GM19455 (cell line): Measurements from ENCODE around the gene COL23A1.

Experiments
- ATAC-seq: cut with Tn5 transposase; IDR thresholded peaks from one replicate; pipeline ENCODE4 v1.9.1; 2021; ENCODE audit not compliant: unreplicated experiment

Gene COL23A1

GRCh38 chr5:178426326-178427130 is 163.7 kb downstream of the COL23A1 start:
- ATAC-seq, result no peak

- no peak for ATAC-seq
Observed at GRCh38 chr5:178425621-178426068, 164.5 kb downstream of the COL23A1 start.

- ATAC-seq, result no peak
Observed at GRCh38 chr5:178424810-178425177, 165.4 kb downstream of the COL23A1 start.

- ATAC-seq, result no peak
Observed at GRCh38 chr5:178423901-178424809, 166.0 kb downstream of the COL23A1 start.

- no peak for ATAC-seq
Observed at GRCh38 chr5:178423431-178423830, 166.8 kb downstream of the COL23A1 start.

GRCh38 chr5:178422400-178422775 is 167.8 kb downstream of the COL23A1 start:
- ATAC-seq, result no peak

- ATAC-seq, result no peak
Observed at GRCh38 chr5:178421699-178422399, 168.3 kb downstream of the COL23A1 start.

GRCh38 chr5:178421128-178421527 is 169.1 kb downstream of the COL23A1 start:
- ATAC-seq, result no peak

- no peak for ATAC-seq
Observed at GRCh38 chr5:178420354-178420781, 169.8 kb downstream of the COL23A1 start.

GRCh38 chr5:178419651-178420050 is 170.5 kb downstream of the COL23A1 start:
- ATAC-seq, result no peak

- no peak for ATAC-seq
Observed at GRCh38 chr5:178419196-178419595, 171.0 kb downstream of the COL23A1 start.

GRCh38 chr5:178418471-178419010 is 171.7 kb downstream of the COL23A1 start:
- no peak for ATAC-seq

- no peak for ATAC-seq
Observed at GRCh38 chr5:178418031-178418430, 172.2 kb downstream of the COL23A1 start.

- ATAC-seq, result no peak
Observed at GRCh38 chr5:178417391-178417811, 172.8 kb downstream of the COL23A1 start.

GRCh38 chr5:178416919-178417318 is 173.3 kb downstream of the COL23A1 start:
- ATAC-seq, result no peak

GRCh38 chr5:178416206-178416882 is 173.8 kb downstream of the COL23A1 start:
- ATAC-seq, result no peak

- ATAC-seq, result no peak
Observed at GRCh38 chr5:178415353-178415752, 174.8 kb downstream of the COL23A1 start.

GRCh38 chr5:178413988-178414387 is 176.2 kb downstream of the COL23A1 start:
- ATAC-seq, result no peak

GRCh38 chr5:178411083-178411482 is 179.1 kb downstream of the COL23A1 start:
- ATAC-seq, result no peak

GRCh38 chr5:178407646-178408045 is 182.5 kb downstream of the COL23A1 start:
- no peak for ATAC-seq
